H9 (cell line): Measurements from ENCODE around the gene GADD45A. TPM values are rescaled to one million over a fixed set of nuclear protein-coding genes. Genes with fewer than 3 reads are reported as not detected.

ENCODE experiments used
- DNase-seq: peaks from one replicate; pipeline ENCODE4 v3.0.0-alpha.2; 2017
- H2AFZ ChIP-seq: one replicate; pipeline ENCODE4 v1.6.1; 2013; ENCODE audit warnings: mild to moderate bottlenecking, low read length, control low read depth, moderate library complexity
- H2AK5ac ChIP-seq: 2 replicates; pipeline ENCODE4 v1.6.1; 2013; ENCODE audit warnings: low read length, control low read depth, mixed read lengths; ENCODE audit not compliant: insufficient read length
- H2BK120ac ChIP-seq: one replicate; pipeline ENCODE4 v1.6.1; 2013; ENCODE audit warnings: low read depth, mild to moderate bottlenecking, low read length, control low read depth, inconsistent platforms; ENCODE audit not compliant: poor library complexity, severe bottlenecking
- H2BK12ac ChIP-seq: 2 replicates; pipeline ENCODE4 v1.6.1; 2013; ENCODE audit warnings: low read length, control low read depth, mixed read lengths, low read depth; ENCODE audit not compliant: insufficient read length
- H2BK15ac ChIP-seq: 2 replicates; pipeline ENCODE4 v1.6.1; 2013; ENCODE audit warnings: low read depth, low read length, control low read depth
- H2BK20ac ChIP-seq: one replicate; pipeline ENCODE4 v1.6.1; 2013; ENCODE audit warnings: low read depth, mild to moderate bottlenecking, low read length, control low read depth, inconsistent platforms; ENCODE audit not compliant: poor library complexity, severe bottlenecking
- H2BK5ac ChIP-seq: 2 replicates; pipeline ENCODE4 v1.6.1; 2013; ENCODE audit warnings: low read length, control low read depth, mixed read lengths; ENCODE audit not compliant: insufficient read length
- H3K14ac ChIP-seq: 2 replicates; pipeline ENCODE4 v1.6.1; 2013; ENCODE audit warnings: low read length, control low read depth; ENCODE audit not compliant: insufficient read depth
- H3K18ac ChIP-seq: 2 replicates; pipeline ENCODE4 v1.6.1; 2013; ENCODE audit warnings: low read depth, mild to moderate bottlenecking, mixed read lengths, low read length, control low read depth; ENCODE audit not compliant: insufficient read length
- H3K23ac ChIP-seq: 2 replicates; pipeline ENCODE4 v1.6.1; 2013; ENCODE audit warnings: low read length, control low read depth, mixed read lengths, low read depth; ENCODE audit not compliant: insufficient read length
- H3K23me2 ChIP-seq: 2 replicates; pipeline ENCODE4 v1.6.1; 2013; ENCODE audit warnings: low read depth, mild to moderate bottlenecking, mixed read lengths, low read length, control low read depth; ENCODE audit not compliant: insufficient read length, poor library complexity, severe bottlenecking
- H3K27ac ChIP-seq: 2 replicates; pipeline ENCODE4 v1.5.1; 2013; ENCODE audit warnings: low read length, control low read depth, mixed read lengths, low read depth; ENCODE audit not compliant: insufficient read length
- H3K27me3 ChIP-seq: 2 replicates; pipeline ENCODE4 v1.6.1; 2013; ENCODE audit warnings: low read length, control low read depth, inconsistent platforms; ENCODE audit not compliant: insufficient read depth
- H3K4ac ChIP-seq: 2 replicates; pipeline ENCODE4 v1.6.1; 2013; ENCODE audit warnings: low read depth, mild to moderate bottlenecking, control low read depth, inconsistent platforms, low read length, moderate library complexity
- H3K4me1 ChIP-seq: 2 replicates; pipeline ENCODE4 v1.6.1; 2013; ENCODE audit warnings: low read length, control low read depth, inconsistent platforms; ENCODE audit not compliant: insufficient read depth
- H3K4me2 ChIP-seq: 2 replicates; pipeline ENCODE4 v1.6.1; 2013; ENCODE audit warnings: low read length, control low read depth, mixed read lengths; ENCODE audit not compliant: insufficient read length, insufficient read depth
- H3K56ac ChIP-seq: 2 replicates; pipeline ENCODE4 v1.6.1; 2013; ENCODE audit warnings: low read depth, mild to moderate bottlenecking, mixed read lengths, low read length, control low read depth; ENCODE audit not compliant: insufficient read length
- H3K79me1 ChIP-seq: 2 replicates; pipeline ENCODE4 v1.6.1; 2013; ENCODE audit warnings: low read depth, mild to moderate bottlenecking, moderate library complexity, low read length, control low read depth, inconsistent platforms; ENCODE audit not compliant: insufficient read depth, poor library complexity, severe bottlenecking
- H3K79me2 ChIP-seq: 2 replicates; pipeline ENCODE4 v1.6.1; 2013; ENCODE audit warnings: low read length, control low read depth, inconsistent platforms; ENCODE audit not compliant: insufficient read depth
- H3K9ac ChIP-seq: 2 replicates; pipeline ENCODE4 v1.6.1; 2013; ENCODE audit warnings: low read length, control low read depth, mixed read lengths; ENCODE audit not compliant: insufficient read length; ENCODE audit errors: extremely low read depth
- H3K9me3 ChIP-seq: one replicate; pipeline ENCODE4 v1.6.1; 2013; ENCODE audit warnings: low read depth, low read length, inconsistent platforms; ENCODE audit not compliant: control insufficient read depth
- H3T11ph ChIP-seq: one replicate; pipeline ENCODE4 v1.6.1; 2013; ENCODE audit warnings: mild to moderate bottlenecking, low read length, control low read depth, inconsistent platforms
- H4K20me1 ChIP-seq: one replicate; pipeline ENCODE4 v1.6.1; 2013; ENCODE audit not compliant: control insufficient read depth, insufficient read length, insufficient read depth
- H4K5ac ChIP-seq: 2 replicates; pipeline ENCODE4 v1.6.1; 2013; ENCODE audit warnings: low read depth, mild to moderate bottlenecking, mixed read lengths, low read length, control low read depth; ENCODE audit not compliant: insufficient read length
- H4K8ac ChIP-seq: replicated peaks from 2 replicates; pipeline ENCODE4 v1.6.1; 2013; ENCODE audit warnings: low read length, control low read depth, mixed read lengths, low read depth; ENCODE audit not compliant: insufficient read length
- H4K91ac ChIP-seq: 2 replicates; pipeline ENCODE4 v1.6.1; 2013; ENCODE audit warnings: low read depth, mild to moderate bottlenecking, moderate library complexity, mixed read lengths, low read length, control low read depth; ENCODE audit not compliant: insufficient read length
- H3K27ac Mint-ChIP-seq, 3 experiments: 2 replicates in 2 of 3; 3 replicates in 1 of 3; pipeline ENCODE4 v1.8.0; 2020 to 2021; ENCODE audit warnings: mixed read lengths in 3 of 3, mild to moderate bottlenecking in 1 of 3, moderate library complexity in 1 of 3
- H3K27me3 Mint-ChIP-seq: 2 replicates; pipeline ENCODE4 v1.8.0; 2021; ENCODE audit warnings: low read depth, mild to moderate bottlenecking, moderate library complexity, mixed read lengths
- H3K36me3 Mint-ChIP-seq, 3 experiments: 2 replicates in 2 of 3; 3 replicates in 1 of 3; pipeline ENCODE4 v1.8.0; 2020 to 2021; ENCODE audit warnings: low read depth in 3 of 3, mixed read lengths in 3 of 3; ENCODE audit not compliant: insufficient read depth in 1 of 3
- H3K4me1 Mint-ChIP-seq, 2 experiments: 2 replicates each; pipeline ENCODE4 v1.8.0; 2020; ENCODE audit warnings: mixed read lengths in 2 of 2
- H3K4me3 Mint-ChIP-seq, 2 experiments: 2 replicates in 1 of 2; 3 replicates in 1 of 2; pipeline ENCODE4 v1.8.0; 2020 to 2021; ENCODE audit warnings: mild to moderate bottlenecking in 2 of 2, mixed read lengths in 2 of 2, moderate library complexity in 1 of 2
- H3K9me3 Mint-ChIP-seq, 2 experiments: 2 replicates in 1 of 2; 3 replicates in 1 of 2; pipeline ENCODE4 v1.8.0; 2020; ENCODE audit warnings: mild to moderate bottlenecking in 2 of 2, mixed read lengths in 2 of 2, moderate library complexity in 1 of 2
- WGBS: extraction: QIAGEN DNeasy Blood & Tissue Kit; methylation state at CpG from one replicate; pipeline ENCODE4 v1.1.7; 2013; ENCODE audit warnings: missing lambda C conversion rate, low lambda C conversion rate, mixed read lengths; ENCODE audit not compliant: insufficient read length; ENCODE audit errors: extremely low coverage; 5-methylcytosine and 5-hydroxymethylcytosine counted together
- total RNA-seq: library from RNA; stranded (reverse); gene quantifications from 2 replicates; pipeline ENCODE4 v1.2.1, GENCODE V29; 2021
- TF ChIP-seq, protein P1 (sequence below): fragments of 200-600 bp; sonication (generic); conservative IDR thresholded peaks from 3 replicates; pipeline ENCODE4 v1.8.0; 2021; ENCODE audit warnings: antibody characterized with exemption, mild to moderate bottlenecking

The GADD45A gene
- total RNA-seq, 1 experiment from 2014 or later, result 22.8 TPM

DNA sequence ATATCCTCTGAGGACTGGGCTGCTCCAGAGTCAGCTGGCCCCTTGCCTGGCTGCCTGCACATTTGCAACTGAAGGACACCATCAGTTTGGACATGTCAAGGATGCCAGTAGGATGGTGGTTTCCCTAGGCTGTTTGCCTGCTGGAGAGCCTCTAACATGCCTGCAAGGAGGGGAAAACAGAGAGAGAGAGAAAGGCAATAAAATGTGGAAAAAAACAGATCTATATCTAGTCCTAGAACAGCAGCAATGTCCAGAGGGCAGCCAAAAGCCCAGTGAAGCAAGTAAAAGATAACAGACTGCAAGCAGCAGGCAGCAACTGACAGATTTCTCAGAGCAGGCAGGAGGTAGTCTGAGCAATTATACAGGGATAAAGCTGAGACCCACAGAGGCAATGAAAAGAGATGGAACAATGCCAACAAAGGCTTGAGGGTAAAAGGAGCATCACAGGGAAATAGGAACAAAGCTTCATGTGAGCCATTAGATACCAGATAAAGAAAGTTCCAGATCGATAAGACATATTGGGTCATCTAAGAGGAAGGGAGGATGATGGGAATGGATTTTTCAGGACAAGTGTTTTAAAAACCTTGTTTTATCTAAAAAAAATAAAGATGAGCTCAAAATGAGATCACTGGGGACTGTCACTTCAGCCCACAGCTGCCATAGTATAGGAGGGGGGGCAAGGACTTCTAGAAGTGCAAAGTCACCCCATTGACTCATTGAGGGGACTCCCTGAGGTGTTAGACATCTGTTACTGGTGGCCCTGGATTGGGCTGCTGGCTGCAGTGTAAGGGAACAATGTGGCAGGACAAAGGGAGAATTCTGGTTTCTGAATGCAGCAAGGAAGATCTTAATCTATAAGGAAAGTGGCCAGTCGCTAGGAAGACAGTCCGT is 38.6 kb upstream of the GADD45A start:
- Mint-ChIP-seq H3K27me3 (no peaks in the 10 kb centered on the region; the same call in 1 of the 2 replicates), H3K4me1 (peaks cover 7 to 8% of the 10 kb centered on the region in 2 experiments), H3K9me3 (no peaks in the 10 kb centered on the region), H3K27ac (no peak overlapping the region), H3K4me3 (no peak overlapping the region), H3K36me3 (no peaks in the 10 kb centered on the region)
- no CpG with 5 or more reads among the region's 3 CpGs for WGBS
- Histone ChIP-seq H3K18ac (no peak overlapping the region), H3K56ac (no peak overlapping the region), H3K79me1 (no peaks in the 10 kb centered on the region), H3K23me2 (no peaks in the 10 kb centered on the region), H3K23ac (no peak overlapping the region), H3K27ac (no peak overlapping the region), H4K91ac (no peak overlapping the region), H2BK12ac (no peak overlapping the region), H3K9me3 (no peaks in the 10 kb centered on the region), H2BK15ac (no peak overlapping the region), H3K9ac (no peak overlapping the region), H3K79me2 (no peaks in the 10 kb centered on the region), H3K14ac (no peak overlapping the region), H3K27me3 (no peaks in the 10 kb centered on the region), H3T11ph (no peak overlapping the region), H2AFZ (no peak overlapping the region), H4K5ac (no peak overlapping the region), H3K4me2 (no peak overlapping the region), H4K20me1 (no peaks in the 10 kb centered on the region), H3K4me1 (no peaks in the 10 kb centered on the region), H2BK20ac (no peak overlapping the region), H3K4ac (no peak overlapping the region), H2BK5ac (no peak overlapping the region), H2AK5ac (no peak overlapping the region), H2BK120ac (no peak overlapping the region), H4K8ac (no peak overlapping the region)
- TF ChIP-seq, protein P1, sequence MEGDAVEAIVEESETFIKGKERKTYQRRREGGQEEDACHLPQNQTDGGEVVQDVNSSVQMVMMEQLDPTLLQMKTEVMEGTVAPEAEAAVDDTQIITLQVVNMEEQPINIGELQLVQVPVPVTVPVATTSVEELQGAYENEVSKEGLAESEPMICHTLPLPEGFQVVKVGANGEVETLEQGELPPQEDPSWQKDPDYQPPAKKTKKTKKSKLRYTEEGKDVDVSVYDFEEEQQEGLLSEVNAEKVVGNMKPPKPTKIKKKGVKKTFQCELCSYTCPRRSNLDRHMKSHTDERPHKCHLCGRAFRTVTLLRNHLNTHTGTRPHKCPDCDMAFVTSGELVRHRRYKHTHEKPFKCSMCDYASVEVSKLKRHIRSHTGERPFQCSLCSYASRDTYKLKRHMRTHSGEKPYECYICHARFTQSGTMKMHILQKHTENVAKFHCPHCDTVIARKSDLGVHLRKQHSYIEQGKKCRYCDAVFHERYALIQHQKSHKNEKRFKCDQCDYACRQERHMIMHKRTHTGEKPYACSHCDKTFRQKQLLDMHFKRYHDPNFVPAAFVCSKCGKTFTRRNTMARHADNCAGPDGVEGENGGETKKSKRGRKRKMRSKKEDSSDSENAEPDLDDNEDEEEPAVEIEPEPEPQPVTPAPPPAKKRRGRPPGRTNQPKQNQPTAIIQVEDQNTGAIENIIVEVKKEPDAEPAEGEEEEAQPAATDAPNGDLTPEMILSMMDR, result no peak
- no peak for DNase-seq
